ENCODE measurements around the gene OPHN1.

Gene OPHN1

DNA sequence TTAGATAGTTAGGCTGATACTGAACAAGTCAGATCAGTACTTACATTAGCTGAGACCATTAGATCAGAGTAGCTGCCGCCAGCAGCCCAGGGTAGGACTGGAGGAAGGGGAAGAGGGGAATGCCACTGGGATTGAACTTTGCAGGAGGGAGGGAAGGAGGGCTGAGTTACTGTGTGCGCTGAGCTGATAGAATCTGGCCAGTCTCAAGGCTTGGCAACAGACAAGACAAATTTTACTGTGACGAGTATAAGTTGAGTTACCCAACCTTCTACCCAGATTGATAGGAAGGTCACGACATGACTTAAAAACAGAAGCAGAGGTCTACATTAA lies 372.1 kb downstream of the OPHN1 start:
- TF ChIP-seq, protein P1, sequence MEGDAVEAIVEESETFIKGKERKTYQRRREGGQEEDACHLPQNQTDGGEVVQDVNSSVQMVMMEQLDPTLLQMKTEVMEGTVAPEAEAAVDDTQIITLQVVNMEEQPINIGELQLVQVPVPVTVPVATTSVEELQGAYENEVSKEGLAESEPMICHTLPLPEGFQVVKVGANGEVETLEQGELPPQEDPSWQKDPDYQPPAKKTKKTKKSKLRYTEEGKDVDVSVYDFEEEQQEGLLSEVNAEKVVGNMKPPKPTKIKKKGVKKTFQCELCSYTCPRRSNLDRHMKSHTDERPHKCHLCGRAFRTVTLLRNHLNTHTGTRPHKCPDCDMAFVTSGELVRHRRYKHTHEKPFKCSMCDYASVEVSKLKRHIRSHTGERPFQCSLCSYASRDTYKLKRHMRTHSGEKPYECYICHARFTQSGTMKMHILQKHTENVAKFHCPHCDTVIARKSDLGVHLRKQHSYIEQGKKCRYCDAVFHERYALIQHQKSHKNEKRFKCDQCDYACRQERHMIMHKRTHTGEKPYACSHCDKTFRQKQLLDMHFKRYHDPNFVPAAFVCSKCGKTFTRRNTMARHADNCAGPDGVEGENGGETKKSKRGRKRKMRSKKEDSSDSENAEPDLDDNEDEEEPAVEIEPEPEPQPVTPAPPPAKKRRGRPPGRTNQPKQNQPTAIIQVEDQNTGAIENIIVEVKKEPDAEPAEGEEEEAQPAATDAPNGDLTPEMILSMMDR (IDR thresholded peaks at IDR 0.05; ENCODE audit: control insufficient read depth, insufficient read depth, low read depth, low read length, missing control alignments), result no peak
- DNase-seq (ENCODE audit: low read depth), result no peak
- H3K4me3 ChIP-seq (ENCODE audit: control insufficient read depth, low read depth, low read length), result no peak overlapping the region

DNA sequence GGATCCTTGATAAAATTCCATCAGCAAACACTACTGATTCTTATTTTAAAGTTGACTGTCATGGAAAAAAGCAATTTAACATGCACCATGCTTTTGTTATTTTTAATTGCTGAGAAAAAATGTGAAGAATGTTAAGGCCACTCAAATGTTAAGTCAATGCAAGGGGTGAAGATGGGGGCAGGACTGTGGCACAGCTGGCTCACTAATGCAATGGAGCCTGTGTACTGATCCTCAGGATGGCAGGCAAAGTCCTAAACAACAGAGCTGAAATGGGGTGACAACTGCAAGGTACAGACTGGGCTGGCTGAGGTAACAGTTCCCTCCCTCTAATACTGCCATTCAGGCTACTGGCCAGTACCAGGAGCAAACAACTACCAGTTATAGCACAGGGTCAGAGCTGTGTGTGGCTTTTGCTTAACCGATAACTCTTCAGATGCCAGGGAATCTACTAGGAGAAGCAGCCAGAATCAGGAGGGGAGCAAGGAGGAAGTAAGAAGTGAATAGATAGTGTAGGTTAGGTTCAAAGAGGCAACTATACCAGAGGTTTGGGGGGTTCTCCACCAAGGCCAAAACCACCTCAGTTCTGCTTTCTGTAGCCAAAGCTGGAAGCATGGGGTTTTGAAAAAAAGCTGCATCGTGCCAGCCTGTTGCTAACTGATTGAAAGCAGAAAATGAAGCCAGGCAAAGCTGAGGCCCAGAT lies 372.6 kb downstream of the OPHN1 start:
- no peak overlapping the region for H3K4me3 ChIP-seq (ENCODE audit: control insufficient read depth, low read depth, low read length)
- TF ChIP-seq, protein P1 (IDR thresholded peaks at IDR 0.05; ENCODE audit: control insufficient read depth, insufficient read depth, low read depth, low read length, missing control alignments), result no peak
- no peak for DNase-seq (ENCODE audit: low read depth)

DNA sequence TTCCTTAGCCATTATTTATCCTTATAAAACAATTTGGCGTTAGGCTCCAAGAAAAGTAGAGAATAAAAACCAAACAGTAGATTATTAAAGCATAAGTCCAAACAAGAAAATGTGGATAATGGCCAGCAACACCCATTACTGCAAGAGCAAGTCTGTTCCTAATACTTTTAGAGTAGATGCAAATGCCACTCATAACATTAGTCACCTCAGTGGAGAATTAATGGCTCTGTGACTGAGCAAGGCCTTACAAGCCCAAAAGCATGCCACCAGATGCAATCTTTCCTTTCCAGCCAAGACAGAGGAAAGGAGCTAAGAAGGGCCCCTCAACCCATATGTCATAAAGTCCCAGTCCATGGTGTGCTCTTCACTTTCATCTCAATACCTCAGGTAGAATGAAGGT lies 373.8 kb downstream of the OPHN1 start:
- DNase-seq (ENCODE audit: low read depth), result no peak
- TF ChIP-seq, protein P1 (IDR thresholded peaks at IDR 0.05; ENCODE audit: control insufficient read depth, insufficient read depth, low read depth, low read length, missing control alignments), result no peak
- no peak overlapping the region for H3K4me3 ChIP-seq (ENCODE audit: control insufficient read depth, low read depth, low read length)

DNA sequence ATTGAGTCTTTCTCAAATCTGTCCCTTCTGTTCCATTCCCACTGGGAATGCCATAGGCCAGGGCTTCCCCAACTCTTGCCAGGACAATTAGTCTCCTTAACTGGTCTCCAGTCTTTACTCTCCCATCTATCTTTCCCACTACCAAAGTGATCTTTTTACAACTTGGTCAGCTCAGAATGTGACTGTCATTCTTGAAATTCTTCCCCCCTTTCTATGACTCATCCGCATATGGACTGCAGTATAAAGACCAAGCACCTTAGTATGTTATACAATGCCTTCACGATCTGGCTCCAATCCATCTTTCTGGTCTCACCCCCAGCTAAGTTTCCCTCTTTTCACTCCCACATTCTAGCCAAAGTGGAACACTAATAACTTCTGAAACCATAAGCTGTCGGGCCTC lies 383.8 kb downstream of the OPHN1 start:
- no peak for DNase-seq (ENCODE audit: low read depth)
- TF ChIP-seq, protein P1 (IDR thresholded peaks at IDR 0.05; ENCODE audit: control insufficient read depth, insufficient read depth, low read depth, low read length, missing control alignments), result no peak

DNA sequence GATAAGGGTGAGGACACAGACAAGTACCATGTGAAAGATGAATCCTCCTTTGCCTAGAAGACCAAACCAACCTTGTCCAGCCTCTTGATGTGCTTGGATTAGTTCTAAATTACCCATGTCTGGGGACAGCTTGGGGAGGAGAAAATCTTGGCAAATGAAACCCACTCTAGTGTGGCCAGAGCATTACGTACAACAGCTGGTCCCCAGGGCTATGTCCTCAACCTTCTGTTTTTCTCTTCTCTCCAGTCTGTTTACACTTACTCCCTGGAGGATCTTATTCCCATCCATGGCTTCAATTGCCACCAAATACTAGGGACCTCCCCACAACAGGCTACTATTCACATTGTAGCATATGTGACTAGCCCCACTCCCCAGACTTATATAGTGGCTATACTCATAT lies 384.5 kb downstream of the OPHN1 start:
- DNase-seq (ENCODE audit: low read depth), result no peak
- no peak overlapping the region for H3K4me3 ChIP-seq (ENCODE audit: control insufficient read depth, low read depth, low read length)
- TF ChIP-seq, protein P1 (IDR thresholded peaks at IDR 0.05; ENCODE audit: control insufficient read depth, insufficient read depth, low read depth, low read length, missing control alignments), result no peak

More for the DNA sequence above, 383.8 kb downstream of the OPHN1 start:
- H3K4me3 ChIP-seq (ENCODE audit: control insufficient read depth, low read depth, low read length), result no peak overlapping the region

DNA sequence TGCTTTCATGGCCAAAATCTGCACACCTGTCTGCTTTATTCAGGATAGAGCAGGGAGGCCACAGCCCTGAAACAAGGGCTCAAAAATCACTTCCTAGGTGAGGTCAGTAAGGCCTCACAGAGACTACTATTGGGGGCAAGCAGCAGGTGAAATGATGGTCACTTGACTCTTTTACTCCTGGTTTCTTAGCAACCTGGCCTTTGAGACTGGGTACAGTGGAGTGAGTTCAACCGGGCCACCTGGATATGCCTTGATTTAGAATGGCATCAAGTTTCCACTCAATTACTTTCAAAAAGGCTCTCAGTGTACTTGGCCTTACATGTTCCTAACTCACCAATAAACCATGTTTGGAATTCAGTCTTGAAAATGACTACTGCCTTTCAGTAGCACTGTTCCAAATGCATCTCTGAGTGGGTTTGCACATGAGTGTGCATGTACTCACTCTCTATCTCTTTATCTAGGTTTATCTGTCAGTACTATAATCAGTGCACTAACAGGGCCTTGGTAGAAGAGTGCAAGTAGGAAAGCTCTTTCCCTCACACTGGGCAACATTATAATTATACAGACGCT lies 388.2 kb downstream of the OPHN1 start:
- TF ChIP-seq, protein P1 (IDR thresholded peaks at IDR 0.05; ENCODE audit: control insufficient read depth, insufficient read depth, low read depth, low read length, missing control alignments), result no peak
- no peak for DNase-seq (ENCODE audit: low read depth)
- no peak overlapping the region for H3K4me3 ChIP-seq (ENCODE audit: control insufficient read depth, low read depth, low read length)

All from AG09309 (cell line).